Natural killer cell (primary cell): Measurements from ENCODE around the gene ENO2. TPM values are rescaled to one million over a fixed set of nuclear protein-coding genes. Genes with fewer than 3 reads are reported as not detected.

Source experiments
- ATAC-seq, 3 donors: fragments of 150-1000 bp in 2 of 3; fragments of 200-7000 bp in 1 of 3; cut with Tn5 transposase; 1 replicate in 1 of 3; 2 replicates in 2 of 3; pipeline ENCODE4 v1.10.0; 2021; ENCODE audit warnings: mild to moderate bottlenecking in 2 of 3, moderate library complexity in 2 of 3
- DNase-seq, 2 donors: peaks; one replicate each; pipeline versions ENCODE4 v3.0.0 to v3.0.0-alpha.2; 2013 to 2021; ENCODE audit warnings: mixed read lengths in 1 of 2
- H3K27ac ChIP-seq: one replicate; pipeline ENCODE4 v1.5.1; 2013; ENCODE audit warnings: mild to moderate bottlenecking, low read length
- H3K27me3 ChIP-seq: one replicate; pipeline ENCODE4 v1.6.1; 2013; ENCODE audit warnings: low read length; ENCODE audit not compliant: control insufficient read depth, insufficient read depth
- H3K36me3 ChIP-seq: one replicate; pipeline ENCODE4 v1.6.1; 2013; ENCODE audit warnings: low read length; ENCODE audit not compliant: control insufficient read depth, insufficient read depth
- H3K4me1 ChIP-seq: one replicate; pipeline ENCODE4 v1.6.1; 2013; ENCODE audit warnings: low read length; ENCODE audit not compliant: control insufficient read depth, insufficient read depth
- H3K4me3 ChIP-seq: one replicate; pipeline ENCODE4 v1.5.1; 2013; ENCODE audit warnings: low read length
- H3K9me3 ChIP-seq: one replicate; pipeline ENCODE4 v1.6.1; 2013; ENCODE audit warnings: low read length; ENCODE audit not compliant: control insufficient read depth, insufficient read depth
- H3K27ac Mint-ChIP-seq, 2 donors: one replicate each; pipeline ENCODE4 v1.8.0; 2022; ENCODE audit warnings: mild to moderate bottlenecking in 2 of 2, mixed read lengths in 2 of 2, moderate library complexity in 1 of 2
- H3K27me3 Mint-ChIP-seq, 2 donors: one replicate each; pipeline ENCODE4 v1.8.0; 2022; ENCODE audit warnings: low read depth in 2 of 2, mixed read lengths in 2 of 2
- H3K36me3 Mint-ChIP-seq: one replicate; pipeline ENCODE4 v1.8.0; 2022; ENCODE audit warnings: mixed read lengths
- H3K4me1 Mint-ChIP-seq, 2 donors: one replicate each; pipeline ENCODE4 v1.8.0; 2022; ENCODE audit warnings: mixed read lengths in 2 of 2
- H3K4me3 Mint-ChIP-seq: one replicate; pipeline ENCODE4 v1.8.0; 2022; ENCODE audit warnings: mild to moderate bottlenecking, moderate library complexity, mixed read lengths
- H3K9me3 Mint-ChIP-seq, 2 donors: one replicate each; pipeline ENCODE4 v1.8.0; 2022; ENCODE audit warnings: mixed read lengths in 2 of 2
- CTCF ChIP-seq: fragments of 200-600 bp; IDR thresholded peaks from one replicate; pipeline ENCODE4 v1.8.0; 2022; ENCODE audit warnings: antibody characterized with exemption
- WGBS: methylation state at CpG from one replicate; pipeline ENCODE4 v1.1.7; 2013; ENCODE audit warnings: missing lambda C conversion rate; ENCODE audit not compliant: insufficient coverage; 5-methylcytosine and 5-hydroxymethylcytosine counted together
- intact Hi-C: fragments of 100-400 bp; cut with micrococcal nuclease; formaldehyde crosslinking; loops from one replicate; pipeline ENCODE4 v1.14.2; 2022
- total RNA-seq, 4 donors: library from RNA; stranded (reverse); fragments of 120-200 nt in 1 of 4; gene quantifications; one replicate each; pipeline versions ENCODE4 v1.2.3 to v1.2.4, GENCODE V29; 2013 to 2022

The ENO2 gene
- total RNA-seq, 3 donors from 2014 or later (not counting 1 experiment from before 2014, with no cell fraction given) = 21.6 to 30.8 (median 23.1) TPM

DNA sequence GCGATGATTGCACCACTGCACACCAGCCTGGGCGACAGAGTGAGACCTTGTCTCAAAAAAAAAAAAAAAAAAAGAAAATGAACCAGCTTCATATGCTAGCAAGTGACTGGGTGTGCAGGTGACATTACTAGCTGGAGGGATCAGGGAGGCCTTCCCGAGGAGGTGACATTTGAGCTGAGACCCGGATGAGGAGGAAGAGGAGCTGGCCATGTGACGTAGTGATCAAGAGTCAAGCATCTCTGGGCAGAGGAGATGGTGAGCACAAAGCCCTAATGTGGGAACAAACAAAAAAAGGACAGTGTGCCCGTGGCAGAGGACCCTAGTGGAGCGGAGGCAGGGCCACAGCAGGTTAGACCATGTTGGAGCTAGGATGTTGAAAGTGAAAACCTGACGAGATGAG, 33.2 kb downstream of the ENO2 start:
- H3K27me3 Mint-ChIP-seq = no peaks in the 10 kb centered on the region
- H3K4me1 Mint-ChIP-seq = peaks cover 84 to 92% of the 10 kb centered on the region in 2 donors
- ATAC-seq = no peak

DNA sequence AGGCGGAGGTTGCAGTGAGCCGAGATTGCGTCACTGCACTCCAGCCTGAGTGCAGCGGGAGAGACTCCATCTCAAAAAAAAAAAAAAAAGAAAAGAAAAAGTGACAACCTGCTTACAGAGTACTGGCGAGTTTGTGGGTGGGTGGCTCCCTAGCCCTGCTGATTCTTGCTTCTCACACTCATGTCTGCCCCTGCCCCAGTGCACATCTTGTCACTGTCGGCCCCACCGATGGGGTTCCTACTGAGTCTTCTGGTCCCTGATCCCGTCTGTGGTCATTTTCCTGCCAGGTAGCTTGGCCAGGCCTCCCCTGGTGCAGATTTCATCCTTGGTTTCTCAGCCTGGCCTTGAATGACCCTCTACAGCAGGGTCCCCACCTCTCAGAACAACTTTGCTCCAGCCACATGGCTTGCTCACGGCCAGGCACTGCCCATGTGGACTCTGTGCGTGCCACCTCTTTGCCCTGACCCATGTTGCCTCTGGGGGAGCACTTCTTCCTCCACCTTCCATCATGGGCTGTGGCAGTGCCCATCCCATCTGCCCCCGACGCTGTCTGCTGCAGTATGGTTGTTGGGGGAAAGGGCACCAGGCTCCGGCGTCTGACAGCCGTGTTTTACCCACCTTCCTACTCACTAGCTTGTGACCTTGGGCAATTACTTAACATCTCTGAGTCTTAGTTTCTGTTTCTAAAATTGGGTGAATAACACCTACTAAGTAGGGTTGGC, 34.7 kb downstream of the ENO2 start:
- DNase-seq = peak in 1 of 2 donors; percentile 71
- H3K4me1 Mint-ChIP-seq = peaks cover 82 to 97% of the 10 kb centered on the region in 2 donors
- Histone ChIP-seq H3K9me3 (no peaks in the 10 kb centered on the region), H3K4me1 (peaks cover 89% of the 10 kb centered on the region), H3K36me3 (peaks cover 9% of the 10 kb centered on the region), H3K4me3 (no peak overlapping the region), H3K27me3 (no peaks in the 10 kb centered on the region), H3K27ac (peak overlapping the region; percentile 88)
- WGBS = 70% methylated on average over 10 of the region's 15 CpGs
- no peaks in the 10 kb centered on the region for H3K27me3 Mint-ChIP-seq
- TF ChIP-seq CTCF = no peak
- H3K27ac Mint-ChIP-seq = peak overlapping the region; percentile 98 to 99
- H3K9me3 Mint-ChIP-seq = no peaks in the 10 kb centered on the region
- H3K4me3 Mint-ChIP-seq = peak overlapping the region; percentile 80
- peak; percentile 32 to 47 (median 38) for ATAC-seq
- H3K36me3 Mint-ChIP-seq = no peaks in the 10 kb centered on the region
- intact Hi-C loops = loop anchor here (1.0 kb wide), 1 partner anchor 10 kb away; no protein-coding TSS in a partner anchor

More for the DNA sequence above, 33.2 kb downstream of the ENO2 start:
- H3K27ac Mint-ChIP-seq = peak overlapping the region; percentile 98 to 99
- H3K4me3 Mint-ChIP-seq = peak overlapping the region; percentile 32
- Histone ChIP-seq H3K27ac (peak overlapping the region; percentile 8), H3K36me3 (peaks cover 3% of the 10 kb centered on the region), H3K9me3 (no peaks in the 10 kb centered on the region), H3K4me3 (no peak overlapping the region), H3K27me3 (no peaks in the 10 kb centered on the region), H3K4me1 (peaks cover 87% of the 10 kb centered on the region)
- WGBS = 89% methylated on average over 8 of the region's 8 CpGs
- H3K9me3 Mint-ChIP-seq = no peaks in the 10 kb centered on the region
- no peak for TF ChIP-seq CTCF
- no peak for DNase-seq
- intact Hi-C loops = no loop called here
- no peaks in the 10 kb centered on the region for H3K36me3 Mint-ChIP-seq

- peak; percentile 37 for TF ChIP-seq CTCF
Observed at GRCh38 chr12:6950401-6950801, 36.0 kb downstream of the ENO2 start.

More at GRCh38 chr12:6950401-6950801, 36.0 kb downstream of the ENO2 start:
- Mint-ChIP-seq H3K4me1 (peaks cover 83 to 97% of the 10 kb centered on the region in 2 donors), H3K36me3 (no peaks in the 10 kb centered on the region), H3K27ac (peak overlapping the region; percentile 98 to 99), H3K27me3 (no peaks in the 10 kb centered on the region), H3K9me3 (no peaks in the 10 kb centered on the region), H3K4me3 (peak overlapping the region; percentile 91)
- no peak for ATAC-seq
- H3K4me1 ChIP-seq = peaks cover 89% of the 10 kb centered on the region
- peak overlapping the region; percentile 93 for H3K4me3 ChIP-seq
- peak overlapping the region; percentile 96 for H3K27ac ChIP-seq
- H3K36me3 ChIP-seq = peaks cover 21% of the 10 kb centered on the region
- H3K27me3 ChIP-seq = no peaks in the 10 kb centered on the region
- WGBS = 4% methylated on average over 1 of the region's 1 CpG
- intact Hi-C loops = loop anchor here (5.0 kb wide), 1 partner anchor 67 kb away; the partner anchor contains the start of gene LPCAT3
- DNase-seq = peak in 1 of 2 donors; percentile 68
- no peaks in the 10 kb centered on the region for H3K9me3 ChIP-seq
